GM12878 (cell line): ENCODE data around the gene CDKN2B. TPM values are rescaled to one million over a fixed set of nuclear protein-coding genes. Genes with fewer than 3 reads are reported as not detected.

Source experiments
- ATAC-seq: fragments of 200-7000 bp; cut with Tn5 transposase; 3 replicates; pipeline ENCODE4 v1.9.1; 2020; ENCODE audit warnings: mild to moderate bottlenecking, moderate library complexity
- BruUV-seq: library from RNA; stranded (reverse); fragments of 400-500 nt; replicated peaks from 2 replicates; lab custom pipeline; 2021; lab: Mats Ljungman, UMichigan
- CTCF ChIA-PET: fragments of 300-600 bp; sonication (Branson Sonifier 250); formaldehyde crosslinking; extraction: SDS; loops from one replicate; lab custom pipeline; 2021; ENCODE audit warnings: inconsistent platforms; lab: Yijun Ruan, JAX
- POLR2A ChIA-PET: fragments of 350-600 bp; formaldehyde crosslinking; extraction: SDS; loops from one replicate; lab custom pipeline; 2021; ENCODE audit warnings: inconsistent platforms; lab: Charles Lee
- RAD21 ChIA-PET: fragments of 300-600 bp; sonication (Branson Sonifier 250); formaldehyde crosslinking; loops from one replicate; lab custom pipeline; 2023; ENCODE audit warnings: antibody characterized with exemption; ENCODE audit not compliant: unreplicated experiment; lab: Charles Lee
- SMC1A ChIA-PET: fragments of 300-600 bp; sonication (Branson Sonifier 250); formaldehyde crosslinking; loops from one replicate; lab custom pipeline; 2023; ENCODE audit not compliant: unreplicated experiment, uncharacterized antibody; lab: Charles Lee
- DNase-seq: peaks from one replicate; pipeline ENCODE4 v3.0.0-alpha.2; 2011; ENCODE audit warnings: low read depth, low spot score
- FAIRE-seq: peaks from 3 replicates; lab custom pipeline; 2011; peaks lifted over from hg19 to GRCh38; lab: Jason Lieb, UNC
- H2AFZ ChIP-seq: 2 replicates; pipeline ENCODE4 v1.6.0; 2011; ENCODE audit warnings: low read depth, low read length, control low read depth; ENCODE audit not compliant: control insufficient read depth
- H3K27ac ChIP-seq: 2 replicates; pipeline ENCODE4 v1.5.1; 2011; ENCODE audit warnings: control low read depth; ENCODE audit not compliant: control insufficient read depth, insufficient read depth
- H3K27me3 ChIP-seq, 2 experiments: replicated peaks in 1 of 2; 2 replicates each; pipeline versions ENCODE4 v1.6.0 to v1.6.1; 2011; ENCODE audit warnings: low read length in 1 of 2; ENCODE audit not compliant: control insufficient read depth in 2 of 2, insufficient read depth in 2 of 2
- H3K36me3 ChIP-seq, 2 experiments: 2 replicates each; pipeline ENCODE4 v1.5.1; 2011; ENCODE audit warnings: low read length in 1 of 2; ENCODE audit not compliant: control insufficient read depth in 2 of 2, insufficient read depth in 2 of 2
- H3K4me1 ChIP-seq: 2 replicates; pipeline ENCODE4 v1.6.1; 2011; ENCODE audit warnings: mild to moderate bottlenecking, low read length, moderate library complexity, mixed read lengths; ENCODE audit not compliant: control insufficient read depth, insufficient read depth
- H3K4me2 ChIP-seq: 2 replicates; pipeline ENCODE4 v1.6.0; 2011; ENCODE audit warnings: control low read depth; ENCODE audit not compliant: control insufficient read depth, insufficient read depth
- H3K4me3 ChIP-seq: fragments of 200-600 bp; sonication (generic); 2 replicates; pipeline ENCODE4 v1.5.1; 2016
- H3K79me2 ChIP-seq: 2 replicates; pipeline ENCODE4 v1.6.0; 2011; ENCODE audit warnings: low read length; ENCODE audit not compliant: control insufficient read depth, insufficient read depth
- H3K9ac ChIP-seq: 2 replicates; pipeline ENCODE4 v1.8.0; 2011; ENCODE audit warnings: low read length, control low read depth, mixed read lengths; ENCODE audit not compliant: control insufficient read depth, insufficient read depth
- H3K9me3 ChIP-seq: replicated peaks from 3 replicates; pipeline ENCODE4 v1.5.1; 2011; ENCODE audit warnings: mild to moderate bottlenecking, low read length; ENCODE audit not compliant: control insufficient read depth, insufficient read depth
- H4K20me1 ChIP-seq: 2 replicates; pipeline ENCODE4 v1.6.0; 2011; ENCODE audit not compliant: control insufficient read depth, insufficient read depth
- CBX3 ChIP-seq: fragments of 200-600 bp; sonication (generic); IDR thresholded peaks from 2 replicates; pipeline ENCODE4 v1.6.1; 2016; ENCODE audit warnings: low read depth, borderline replicate concordance
- EGR1 ChIP-seq, 2 experiments: IDR thresholded peaks; 1 replicate in 1 of 2; 2 replicates in 1 of 2; pipeline ENCODE4 v1.6.1; 2011 to 2012; ENCODE audit warnings: low read depth in 2 of 2, low read length in 2 of 2, borderline replicate concordance in 1 of 2, mild to moderate bottlenecking in 1 of 2, moderate library complexity in 1 of 2
- MEF2B ChIP-seq: fragments of 450-650 bp; IDR thresholded peaks from 2 replicates; pipeline ENCODE4 v1.6.1; 2018; ENCODE audit warnings: mild to moderate bottlenecking, moderate library complexity; ENCODE audit not compliant: partially characterized antibody, poor library complexity, severe bottlenecking
- MTA2 ChIP-seq: fragments of 450-650 bp; IDR thresholded peaks from 2 replicates; pipeline ENCODE4 v1.6.1; 2016; ENCODE audit warnings: low read depth, mild to moderate bottlenecking, moderate library complexity
- NBN ChIP-seq: fragments of 450-650 bp; IDR thresholded peaks from 2 replicates; pipeline ENCODE4 v1.6.1; 2016
- NFXL1 ChIP-seq: fragments of 450-650 bp; IDR thresholded peaks from 2 replicates; pipeline ENCODE4 v1.6.1; 2017; ENCODE audit warnings: antibody characterized with exemption, mild to moderate bottlenecking, borderline replicate concordance
- PBX3 ChIP-seq: IDR thresholded peaks from 2 replicates; pipeline ENCODE4 v1.6.1; 2011; ENCODE audit warnings: mild to moderate bottlenecking, low read depth, low read length, moderate library complexity; ENCODE audit not compliant: insufficient replicate concordance
- SMAD1 ChIP-seq: fragments of 450-650 bp; IDR thresholded peaks from 2 replicates; pipeline ENCODE4 v1.6.1; 2018; ENCODE audit warnings: mild to moderate bottlenecking, low read depth; ENCODE audit not compliant: partially characterized antibody
- SMAD5 ChIP-seq: IDR thresholded peaks from 2 replicates; pipeline ENCODE4 v1.6.1; 2016; ENCODE audit warnings: antibody characterized with exemption, low read depth
- SREBF1 ChIP-seq: IDR thresholded peaks from 2 replicates; pipeline ENCODE4 v1.6.1; 2012; ENCODE audit warnings: mild to moderate bottlenecking, low read length
- SUZ12 ChIP-seq: fragments of 200-600 bp; sonication (generic); IDR thresholded peaks from one replicate; pipeline ENCODE4 v1.6.1; 2018; ENCODE audit warnings: antibody characterized with exemption, mild to moderate bottlenecking; ENCODE audit not compliant: unreplicated experiment
- TCF12 ChIP-seq: IDR thresholded peaks from 2 replicates; pipeline ENCODE4 v1.6.1; 2011; ENCODE audit warnings: low read depth, mild to moderate bottlenecking, low read length
- ZBTB33 ChIP-seq: fragments of 450-650 bp; IDR thresholded peaks from 2 replicates; pipeline ENCODE4 v1.6.1; 2017; ENCODE audit warnings: mild to moderate bottlenecking
- in situ Hi-C: fragments of 300-500 bp; cut with MboI; formaldehyde crosslinking; loops from 9 replicates; pipeline ENCODE4 v1.14.3; 2018; ENCODE audit warnings: mixed read lengths
- intact Hi-C: fragments of 100-400 bp; cut with micrococcal nuclease; formaldehyde crosslinking; loops from one replicate; pipeline ENCODE4 v1.14.2; 2022; ENCODE audit not compliant: unreplicated experiment
- polyA plus RNA-seq, 11 experiments: library from polyadenylated mRNA; depleted of rRNA in 4 of 11; unstranded in 6 of 11; stranded (reverse) in 5 of 11; fragments of >200 nt; fragmentation: Nextera tagmentation in 4 of 11; fragmentation: Illumina TruSeq in 1 of 11; extraction: Ambion mirVana in 4 of 11; extraction: Trizol in 1 of 11; gene quantifications; 1 replicate in 1 of 11; 2 replicates in 10 of 11; pipeline versions ENCODE4 v1.2.1 to v1.2.3, GENCODE V29; 2011 to 2016; ENCODE audit warnings: inconsistent platforms in 2 of 11, missing spikeins in 2 of 11, low read depth in 1 of 11
- total RNA-seq, 4 experiments: library from RNA; depleted of rRNA in 3 of 4; stranded (reverse); fragments of >200 nt in 3 of 4; fragmentation: Illumina TruSeq in 1 of 4; extraction: Trizol in 1 of 4; gene quantifications; 2 replicates each; pipeline versions ENCODE4 v1.2.1 to v1.2.3, GENCODE V29; 2013 to 2021
- TF ChIP-seq, protein P1 (sequence below): fragments of 450-650 bp; IDR thresholded peaks from 2 replicates; pipeline ENCODE4 v1.6.1; 2016; ENCODE audit warnings: mild to moderate bottlenecking
- TF ChIP-seq, protein P2 (sequence below): IDR thresholded peaks from 2 replicates; pipeline ENCODE4 v1.6.1; 2012; ENCODE audit warnings: mild to moderate bottlenecking, low read depth, low read length

Gene CDKN2B
- total and polyA plus RNA-seq, 10 of the 15 experiments (the other 5 are each of a cell fraction or from before 2014, with no cell fraction given) = 0.03 to 0.47 (median 0.08) TPM; not detected in 1

DNA sequence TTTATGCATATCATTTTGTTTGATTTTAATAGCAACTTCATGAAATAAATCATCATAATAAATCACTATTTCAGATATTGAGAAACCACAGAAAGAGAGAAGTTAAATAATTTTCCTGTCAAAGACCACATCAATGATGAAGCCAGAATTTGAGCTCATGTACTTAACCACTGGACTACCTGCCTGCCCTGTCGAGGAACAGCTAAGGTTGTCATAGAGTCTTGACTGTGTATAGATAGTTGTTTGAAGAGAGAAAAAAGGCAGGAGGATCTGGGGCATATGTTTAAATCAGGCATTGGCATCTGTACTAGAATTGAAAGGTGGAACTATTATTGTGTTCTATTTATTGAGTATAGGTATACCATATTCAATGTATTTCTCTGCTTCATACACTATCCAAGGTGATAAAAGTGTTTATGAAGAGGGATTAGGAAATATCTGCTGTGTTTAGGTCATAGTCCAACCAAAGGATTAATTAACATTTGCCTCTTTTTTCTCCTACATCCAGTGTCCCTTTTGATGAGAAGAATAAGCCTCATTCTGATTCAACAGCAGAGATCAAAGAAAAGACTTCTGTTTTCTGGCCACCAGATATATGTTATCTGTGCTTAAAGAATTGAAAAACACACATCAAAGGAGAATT is 37.3 kb upstream of the CDKN2B start (continued):
- TF ChIP-seq, protein P1, sequence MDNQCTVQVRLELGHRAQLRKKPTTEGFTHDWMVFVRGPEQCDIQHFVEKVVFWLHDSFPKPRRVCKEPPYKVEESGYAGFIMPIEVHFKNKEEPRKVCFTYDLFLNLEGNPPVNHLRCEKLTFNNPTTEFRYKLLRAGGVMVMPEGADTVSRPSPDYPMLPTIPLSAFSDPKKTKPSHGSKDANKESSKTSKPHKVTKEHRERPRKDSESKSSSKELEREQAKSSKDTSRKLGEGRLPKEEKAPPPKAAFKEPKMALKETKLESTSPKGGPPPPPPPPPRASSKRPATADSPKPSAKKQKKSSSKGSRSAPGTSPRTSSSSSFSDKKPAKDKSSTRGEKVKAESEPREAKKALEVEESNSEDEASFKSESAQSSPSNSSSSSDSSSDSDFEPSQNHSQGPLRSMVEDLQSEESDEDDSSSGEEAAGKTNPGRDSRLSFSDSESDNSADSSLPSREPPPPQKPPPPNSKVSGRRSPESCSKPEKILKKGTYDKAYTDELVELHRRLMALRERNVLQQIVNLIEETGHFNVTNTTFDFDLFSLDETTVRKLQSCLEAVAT = no peak

DNA sequence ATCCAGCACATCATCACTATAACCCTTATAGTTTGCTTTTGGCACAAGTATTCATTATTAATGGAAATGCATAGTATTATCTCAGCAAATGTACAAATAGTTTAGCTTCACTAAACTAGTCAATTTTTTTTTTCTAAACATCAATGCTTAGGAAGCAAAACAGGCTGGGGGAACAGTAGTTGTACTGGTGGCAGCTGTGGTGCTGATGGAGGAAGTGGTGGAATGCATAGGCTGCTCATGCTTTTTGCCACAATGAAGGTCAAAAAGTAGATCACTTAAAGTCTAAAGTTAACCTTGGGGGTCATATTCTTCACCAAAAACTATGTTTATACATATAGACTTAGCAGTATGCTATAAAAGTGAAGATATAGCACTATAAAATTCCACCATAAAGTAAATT is 36.3 kb upstream of the CDKN2B start:
- DNase-seq (no peak), FAIRE-seq (no peak), ATAC-seq (no peak)
- Histone ChIP-seq H3K4me1 (no peaks in the 10 kb centered on the region), H4K20me1 (no peaks in the 10 kb centered on the region), H2AFZ (no peak overlapping the region), H3K27ac (no peak overlapping the region), H3K9ac (no peak overlapping the region), H3K4me2 (no peak overlapping the region), H3K79me2 (no peaks in the 10 kb centered on the region), H3K36me3 (no peaks in the 10 kb centered on the region), H3K9me3 (no peaks in the 10 kb centered on the region), H3K27me3 (no peaks in the 10 kb centered on the region; a peak in 1 of 4 replicates), H3K4me3 (no peak overlapping the region)
- ChIA-PET SMC1A (interaction anchor here (1.1 kb wide), 1 partner anchor 9 kb away, joined by 3 read pairs; no protein-coding TSS in a partner anchor), CTCF (interaction anchor here (1.6 kb wide), 1 partner anchor 75 kb away, joined by 5 read pairs; no protein-coding TSS in a partner anchor), POLR2A (no interaction called here), RAD21 (no interaction called here)
- BruUV-seq = no TSS peak
- in situ Hi-C loops = no loop called here
- intact Hi-C loops = no loop called here
- no peak for TF ChIP-seq EGR1 (IDR thresholded peaks at IDR 0.05; ENCODE audit: borderline replicate concordance in 1 of 2, low read depth in 2 of 2, low read length in 2 of 2)
- no peak for TF ChIP-seq SUZ12
- TF ChIP-seq SMAD1 = no peak
- no peak for TF ChIP-seq TCF12
- no peak for TF ChIP-seq PBX3
- no peak for TF ChIP-seq MEF2B
- no peak for TF ChIP-seq ZBTB33
- TF ChIP-seq SMAD5 = no peak
- TF ChIP-seq MTA2 = no peak
- no peak for TF ChIP-seq NFXL1
- no peak for TF ChIP-seq SREBF1
- TF ChIP-seq, protein P2, sequence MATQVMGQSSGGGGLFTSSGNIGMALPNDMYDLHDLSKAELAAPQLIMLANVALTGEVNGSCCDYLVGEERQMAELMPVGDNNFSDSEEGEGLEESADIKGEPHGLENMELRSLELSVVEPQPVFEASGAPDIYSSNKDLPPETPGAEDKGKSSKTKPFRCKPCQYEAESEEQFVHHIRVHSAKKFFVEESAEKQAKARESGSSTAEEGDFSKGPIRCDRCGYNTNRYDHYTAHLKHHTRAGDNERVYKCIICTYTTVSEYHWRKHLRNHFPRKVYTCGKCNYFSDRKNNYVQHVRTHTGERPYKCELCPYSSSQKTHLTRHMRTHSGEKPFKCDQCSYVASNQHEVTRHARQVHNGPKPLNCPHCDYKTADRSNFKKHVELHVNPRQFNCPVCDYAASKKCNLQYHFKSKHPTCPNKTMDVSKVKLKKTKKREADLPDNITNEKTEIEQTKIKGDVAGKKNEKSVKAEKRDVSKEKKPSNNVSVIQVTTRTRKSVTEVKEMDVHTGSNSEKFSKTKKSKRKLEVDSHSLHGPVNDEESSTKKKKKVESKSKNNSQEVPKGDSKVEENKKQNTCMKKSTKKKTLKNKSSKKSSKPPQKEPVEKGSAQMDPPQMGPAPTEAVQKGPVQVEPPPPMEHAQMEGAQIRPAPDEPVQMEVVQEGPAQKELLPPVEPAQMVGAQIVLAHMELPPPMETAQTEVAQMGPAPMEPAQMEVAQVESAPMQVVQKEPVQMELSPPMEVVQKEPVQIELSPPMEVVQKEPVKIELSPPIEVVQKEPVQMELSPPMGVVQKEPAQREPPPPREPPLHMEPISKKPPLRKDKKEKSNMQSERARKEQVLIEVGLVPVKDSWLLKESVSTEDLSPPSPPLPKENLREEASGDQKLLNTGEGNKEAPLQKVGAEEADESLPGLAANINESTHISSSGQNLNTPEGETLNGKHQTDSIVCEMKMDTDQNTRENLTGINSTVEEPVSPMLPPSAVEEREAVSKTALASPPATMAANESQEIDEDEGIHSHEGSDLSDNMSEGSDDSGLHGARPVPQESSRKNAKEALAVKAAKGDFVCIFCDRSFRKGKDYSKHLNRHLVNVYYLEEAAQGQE = no peak
- no peak for TF ChIP-seq CBX3
- TF ChIP-seq NBN = no peak
